HG02759 (cell line): ENCODE results near the gene MFAP1.
"Not testable (repeated sequence)": the region's sequence is repeated elsewhere in the genome, so short reads cannot be mapped to it uniquely, and the experiment has no call there.

Experiments used
- ATAC-seq: cut with Tn5 transposase; IDR thresholded peaks from one replicate; pipeline ENCODE4 v1.9.1; 2021; ENCODE audit warnings: mild to moderate bottlenecking, moderate library complexity; ENCODE audit not compliant: unreplicated experiment

The MFAP1 gene

DNA sequence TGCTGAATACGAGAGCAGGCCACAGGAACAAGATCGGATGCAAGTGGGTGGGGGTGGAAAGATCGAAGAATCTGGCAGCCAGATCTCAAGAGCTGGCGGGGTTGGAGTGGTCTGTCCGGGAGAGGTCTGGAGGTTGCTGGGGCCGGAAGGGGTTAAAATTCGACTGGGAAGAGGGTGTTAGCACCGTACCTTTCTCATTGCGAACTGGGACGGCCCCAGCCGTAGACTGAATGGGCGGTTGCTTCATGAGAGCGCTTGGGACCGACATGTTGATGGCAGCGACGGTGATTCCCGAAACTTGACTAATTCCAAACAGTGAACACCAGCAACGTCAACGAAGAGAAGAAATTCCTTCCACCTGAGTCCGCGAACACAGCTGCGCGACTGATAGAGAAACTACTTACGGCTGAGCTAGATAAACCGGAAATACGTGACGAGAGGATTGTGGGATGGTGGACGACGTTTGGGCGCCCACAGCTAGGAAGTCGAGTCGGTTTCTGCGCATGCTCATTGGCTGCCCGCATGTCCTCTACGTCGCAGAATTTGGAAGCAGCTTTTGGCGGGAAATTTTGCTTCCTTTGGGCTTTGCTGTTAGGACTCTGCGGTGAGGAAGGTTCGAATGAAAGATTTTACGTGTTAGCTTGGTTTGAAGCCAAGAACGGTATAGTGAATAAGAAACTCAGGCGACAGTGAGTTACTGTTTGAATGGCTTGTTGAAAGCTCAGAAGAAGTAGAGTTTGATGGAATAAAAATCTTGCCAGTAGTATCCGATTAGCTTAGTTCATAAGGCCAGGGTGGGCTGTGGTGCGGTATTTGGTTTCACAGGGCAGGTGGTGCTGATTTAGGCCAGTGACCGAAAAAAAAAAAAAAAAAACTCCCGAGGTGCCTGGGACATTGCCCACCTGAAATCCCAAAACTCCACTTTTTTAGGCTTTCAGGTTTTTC, at the start of gene MFAP1:
MFAP1 (minus strand) TSS at position 389 of the 945 bp plus-strand sequence; CDS start at position 268, 121 bp downstream.
- peak; percentile 81 for ATAC-seq

- ATAC-seq, result no peak
Observed at GRCh38 chr15:43873651-43874050, 49.2 kb upstream of the MFAP1 start.

DNA sequence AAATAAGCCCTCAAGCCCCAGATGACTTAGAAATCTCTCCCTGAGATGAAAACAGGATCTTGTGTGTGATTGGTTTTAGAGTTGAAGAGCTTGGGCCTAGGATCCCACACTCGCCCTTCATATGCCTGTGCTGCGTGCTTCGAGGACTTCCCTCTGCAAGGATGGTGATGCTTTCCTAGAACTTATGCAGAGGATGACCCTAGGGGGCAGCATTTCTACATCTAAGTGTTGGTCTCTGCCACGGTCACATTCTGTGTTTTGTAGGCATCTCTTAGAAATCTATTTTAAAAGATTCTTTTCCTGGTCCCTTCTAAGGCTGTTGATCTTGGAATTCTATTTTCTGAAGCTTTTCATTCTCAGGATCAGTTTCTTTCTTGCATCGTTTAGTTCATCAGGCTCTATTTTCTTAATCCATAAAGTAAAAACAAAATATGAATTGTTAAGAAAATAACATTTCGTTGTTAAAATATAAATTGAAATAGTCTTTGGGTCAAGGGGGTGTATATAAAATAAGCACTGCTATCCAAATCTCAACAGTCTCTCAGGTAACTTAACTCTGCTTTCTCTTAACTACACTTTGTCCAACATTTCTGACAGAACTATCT, 48.0 kb upstream of the MFAP1 start:
- no peak for ATAC-seq

GRCh38 chr15:43871835-43872234, 47.3 kb upstream of the MFAP1 start:
- no peak for ATAC-seq

DNA sequence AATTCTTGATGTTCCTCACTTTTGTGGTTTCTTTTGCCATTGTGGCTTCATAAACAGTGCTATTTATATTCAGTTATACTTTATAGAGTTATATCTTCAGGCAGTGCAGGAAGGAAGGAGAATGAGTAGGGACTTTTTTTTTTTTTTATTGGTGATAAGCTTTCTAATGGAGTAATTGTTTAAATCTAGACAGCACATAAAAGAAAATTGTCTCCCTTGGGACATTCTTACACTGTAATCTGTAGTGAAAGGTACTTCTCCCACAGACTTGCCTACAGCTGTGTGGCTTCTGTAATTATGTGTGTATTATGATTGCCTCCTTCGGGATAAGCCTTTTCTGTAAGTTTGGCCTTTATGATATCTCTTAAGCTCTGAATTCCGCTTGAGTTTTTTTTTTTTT, 43.9 kb upstream of the MFAP1 start:
- no peak for ATAC-seq

- no peak for ATAC-seq
Observed at GRCh38 chr15:43867096-43867495, 42.6 kb upstream of the MFAP1 start.

DNA sequence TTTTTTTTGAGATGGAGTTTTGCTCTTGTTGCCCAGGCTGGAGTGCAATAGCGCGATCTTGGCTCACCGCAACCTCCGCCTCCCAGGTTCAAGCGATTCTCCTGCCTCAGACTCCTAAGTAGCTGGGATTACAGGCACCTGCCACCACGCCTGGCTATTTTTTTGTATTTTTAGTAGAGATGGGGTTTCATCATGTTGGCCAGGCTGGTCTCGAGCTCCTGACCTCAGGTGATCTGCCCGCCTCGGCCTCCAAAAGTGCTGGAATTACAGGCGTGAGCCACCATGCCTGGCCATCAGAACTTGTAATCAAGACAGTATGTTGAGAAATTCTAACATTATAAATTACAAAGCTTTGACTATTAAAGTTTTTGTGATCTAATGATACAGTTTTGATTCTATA, 42.1 kb upstream of the MFAP1 start:
- not testable (repeated sequence) for ATAC-seq

- no peak for ATAC-seq
Observed at GRCh38 chr15:43859546-43859945, 35.1 kb upstream of the MFAP1 start.

DNA sequence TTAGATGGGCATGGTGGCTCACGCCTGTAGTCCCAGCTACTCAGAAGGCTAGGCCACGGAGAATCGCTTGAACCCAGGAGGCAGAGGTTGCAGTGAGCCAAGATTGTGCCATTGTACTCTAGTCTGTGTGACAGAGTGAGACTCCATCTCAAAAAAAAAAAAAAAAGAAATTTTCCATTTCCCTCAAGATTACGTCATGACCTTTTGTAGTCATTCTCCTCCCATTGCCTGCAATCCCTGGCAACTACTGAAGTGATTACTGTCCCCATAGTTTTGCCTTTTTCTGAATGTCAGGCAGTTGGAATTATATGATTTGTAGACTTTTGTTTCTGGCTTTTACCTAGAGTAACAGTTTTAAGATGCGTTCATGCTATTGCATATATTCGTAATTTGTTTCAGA, 30.3 kb upstream of the MFAP1 start:
- ATAC-seq, result no peak

- ATAC-seq, result no peak
Observed at GRCh38 chr15:43852607-43853006, 28.1 kb upstream of the MFAP1 start.

DNA sequence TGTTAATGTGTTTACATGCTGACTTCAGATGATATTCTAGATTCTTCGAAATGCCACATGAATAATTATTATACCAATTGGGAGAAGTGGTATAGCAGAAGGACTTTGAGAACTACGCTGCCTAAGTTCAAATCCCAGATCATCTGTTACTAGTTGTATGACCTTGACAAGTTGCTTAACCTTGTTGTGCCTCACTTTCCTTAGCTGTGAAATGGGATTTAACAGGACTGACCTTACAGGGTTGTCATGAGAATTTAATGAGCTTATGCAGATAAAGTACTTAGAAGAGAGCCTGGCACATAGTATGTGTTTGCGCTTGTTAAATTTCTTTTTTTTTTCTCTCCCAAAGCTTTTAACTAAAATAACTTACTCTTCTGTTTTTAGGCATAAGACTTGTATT, 26.8 kb upstream of the MFAP1 start:
- no peak for ATAC-seq

DNA sequence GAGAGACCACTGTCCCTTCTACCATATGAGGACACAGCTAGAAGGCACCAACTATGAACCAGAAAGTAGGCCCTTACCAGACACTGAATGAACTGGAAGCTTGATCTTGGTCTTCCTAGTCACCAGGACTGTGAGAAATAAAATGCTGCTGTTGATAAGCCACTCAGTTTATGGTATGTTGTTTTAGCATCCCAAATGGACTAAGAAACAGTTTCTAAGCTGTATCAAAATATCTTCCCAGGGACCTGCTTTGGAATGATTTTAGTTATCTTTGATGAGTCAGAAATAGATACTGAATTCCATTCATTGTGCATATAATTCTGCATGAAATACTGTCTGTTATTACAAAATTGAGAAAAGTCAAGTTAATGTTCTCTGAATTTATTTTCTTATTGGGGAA, 20.9 kb upstream of the MFAP1 start:
- ATAC-seq, result no peak

- ATAC-seq, result not testable (repeated sequence)
Observed at GRCh38 chr15:43832485-43832884, 8.0 kb upstream of the MFAP1 start.

DNA sequence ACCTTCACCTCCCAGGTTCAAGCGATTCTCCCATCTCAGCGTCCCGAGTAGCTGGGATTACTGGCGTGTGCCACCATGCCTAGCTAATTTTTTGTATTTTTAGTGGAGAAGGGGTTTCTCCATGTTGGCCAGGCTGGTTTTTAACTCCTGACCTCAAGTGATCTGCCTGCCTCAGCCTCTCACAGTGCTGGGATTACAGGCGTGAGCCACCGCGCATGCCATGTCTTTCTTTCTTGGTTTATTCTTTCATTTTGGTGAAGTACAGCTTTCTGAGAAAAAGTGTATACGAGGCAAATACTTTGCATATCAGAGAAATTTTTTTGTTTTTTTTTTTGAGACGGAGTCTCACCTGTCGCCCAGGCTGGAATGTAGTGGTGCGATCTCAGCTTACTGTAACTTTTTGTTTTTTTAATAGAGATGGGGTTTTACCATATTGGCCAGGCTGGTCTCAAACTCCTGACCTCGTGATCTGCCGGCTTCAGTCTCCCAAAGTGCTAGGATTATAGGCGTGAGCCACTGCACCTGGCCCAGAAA, 7.1 kb upstream of the MFAP1 start:
- not testable (repeated sequence) for ATAC-seq

GRCh38 chr15:43830691-43831275, 6.3 kb upstream of the MFAP1 start:
- ATAC-seq, result not testable (repeated sequence)

GRCh38 chr15:43829951-43830540, 5.6 kb upstream of the MFAP1 start:
- ATAC-seq, result not testable (repeated sequence)

GRCh38 chr15:43828061-43828657, 3.7 kb upstream of the MFAP1 start:
- ATAC-seq, result no peak

GRCh38 chr15:43826508-43827341, 2.2 kb upstream of the MFAP1 start, which contains the start of gene WDR76:
Gene WDR76, plus strand, starts transcription at chr15:43827002. Its CDS starts 31 bp downstream, at chr15:43827033.
- peak; percentile 72 for ATAC-seq

- no peak for ATAC-seq
Observed at GRCh38 chr15:43826029-43826507, 1.6 kb upstream of the MFAP1 start.

- ATAC-seq, result not testable (repeated sequence)
Observed at GRCh38 chr15:43825305-43825704, 815 bp upstream of the MFAP1 start.
